Activated CD4-positive, alpha-beta T cell treated with anti-CD3 and anti-CD28 coated beads, Interleukin-2, amount 10 ng/mL, durations not matched to agents 24 days and 14 days (primary cell): Measurements from ENCODE around the gene SNX9. TPM values are rescaled to one million over a fixed set of nuclear protein-coding genes. Genes with fewer than 3 reads are reported as not detected.
A peak's percentile ranks its signal among the peaks of the same experiment; 100 is the strongest.
"Not testable (repeated sequence)": the region's sequence is repeated elsewhere in the genome, so short reads cannot be mapped to it uniquely, and the experiment has no call there.

ENCODE experiments used
- DNase-seq: peaks from one replicate; pipeline ENCODE4 v3.0.0; 2022
- H3K27ac Mint-ChIP-seq: one replicate; pipeline ENCODE4 v1.8.0; 2022; ENCODE audit warnings: mild to moderate bottlenecking, mixed read lengths
- H3K27me3 Mint-ChIP-seq: one replicate; pipeline ENCODE4 v1.8.0; 2022; ENCODE audit warnings: mixed read lengths
- H3K36me3 Mint-ChIP-seq: one replicate; pipeline ENCODE4 v1.8.0; 2022; ENCODE audit warnings: low read depth, mild to moderate bottlenecking, mixed read lengths
- H3K4me1 Mint-ChIP-seq: one replicate; pipeline ENCODE4 v1.8.0; 2021; ENCODE audit warnings: mixed read lengths
- H3K4me3 Mint-ChIP-seq: one replicate; pipeline ENCODE4 v1.8.0; 2022; ENCODE audit warnings: mild to moderate bottlenecking, moderate library complexity, mixed read lengths
- H3K9me3 Mint-ChIP-seq: one replicate; pipeline ENCODE4 v1.8.0; 2021; ENCODE audit warnings: mixed read lengths
- intact Hi-C: fragments of 100-400 bp; cut with micrococcal nuclease; formaldehyde crosslinking; loops from one replicate; pipeline ENCODE4 v1.15.1; 2023
- total RNA-seq: library from RNA; stranded (reverse); gene quantifications from 2 replicates; pipeline ENCODE4 v1.2.3, GENCODE V29; 2022

SNX9 gene
- total RNA-seq, 1 donor from 2014 or later, result 34.0 TPM

DNA sequence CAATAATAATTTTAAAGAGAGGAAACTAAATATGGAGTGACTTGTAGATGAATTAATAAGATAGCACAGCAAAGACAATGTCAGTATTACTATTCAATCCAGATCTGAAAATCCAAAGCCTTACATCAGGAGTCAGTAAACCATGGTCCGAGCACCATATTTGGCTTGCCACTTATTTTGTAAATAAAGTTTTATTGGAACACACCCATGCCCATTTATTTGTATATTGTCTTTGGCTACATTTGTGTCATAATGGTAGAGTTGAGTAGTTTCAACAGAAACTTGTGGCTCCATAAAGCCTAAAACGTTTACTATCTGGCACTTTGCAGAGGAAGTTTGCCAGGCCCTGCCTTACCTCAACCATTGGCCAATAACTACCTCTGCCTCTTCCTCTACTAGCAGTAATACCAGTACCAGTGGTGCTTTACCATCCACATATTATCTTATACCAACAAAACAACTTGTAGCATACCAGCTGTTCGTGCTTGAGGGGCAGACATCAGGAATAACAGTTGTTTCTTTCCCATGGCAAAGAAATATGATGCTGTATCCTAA is 106.8 kb downstream of the SNX9 start:
- DNase-seq, result no peak
- H3K4me1 Mint-ChIP-seq, result no peaks in the 10 kb centered on the region
- no peak overlapping the region for H3K4me3 Mint-ChIP-seq
- intact Hi-C loops, result no loop called here
- H3K9me3 Mint-ChIP-seq, result no peaks in the 10 kb centered on the region
- H3K27ac Mint-ChIP-seq, result no peak overlapping the region
- H3K27me3 Mint-ChIP-seq, result no peaks in the 10 kb centered on the region
- H3K36me3 Mint-ChIP-seq, result peaks cover 52% of the 10 kb centered on the region

DNA sequence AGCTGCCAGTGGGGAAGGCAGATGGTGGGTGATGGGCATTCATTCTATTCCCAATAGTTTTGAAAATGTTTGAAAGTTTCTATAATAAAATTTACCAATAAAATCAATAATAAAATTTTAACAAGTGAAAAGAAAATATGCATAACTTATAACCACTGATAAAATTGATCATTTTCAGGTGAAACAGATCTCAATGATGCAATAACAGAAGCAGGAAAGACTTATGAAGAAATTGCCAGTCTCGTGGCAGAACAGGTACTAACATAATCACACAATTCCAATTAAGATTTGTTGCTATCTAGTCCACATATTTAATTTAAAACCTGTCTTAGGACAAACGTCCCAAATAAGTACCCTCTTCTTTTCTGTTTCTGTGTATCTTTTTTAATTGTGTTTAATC is 112.7 kb downstream of the SNX9 start:
- no peaks in the 10 kb centered on the region for H3K9me3 Mint-ChIP-seq
- DNase-seq, result no peak
- intact Hi-C loops, result no loop called here
- peaks cover 58% of the 10 kb centered on the region for H3K36me3 Mint-ChIP-seq
- no peaks in the 10 kb centered on the region for H3K27me3 Mint-ChIP-seq
- H3K4me3 Mint-ChIP-seq, result no peak overlapping the region
- peaks cover 7% of the 10 kb centered on the region for H3K4me1 Mint-ChIP-seq
- no peak overlapping the region for H3K27ac Mint-ChIP-seq

DNA sequence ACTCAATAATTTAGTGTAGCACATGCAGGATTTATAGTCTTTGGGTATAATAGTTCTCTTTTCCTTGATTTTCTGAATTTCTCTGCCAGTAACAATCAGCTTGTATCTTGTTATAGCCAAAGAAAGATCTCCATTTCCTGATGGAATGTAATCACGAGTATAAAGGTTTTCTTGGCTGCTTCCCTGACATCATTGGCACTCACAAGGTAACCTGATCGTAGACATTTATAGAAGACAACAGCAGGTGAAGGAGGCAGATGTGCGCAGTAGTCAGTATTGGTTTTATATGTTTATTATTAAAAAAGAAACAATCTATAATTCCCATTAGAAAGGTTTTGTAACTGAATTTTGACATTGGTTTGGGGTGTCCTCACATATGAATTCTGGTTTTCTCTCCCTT is 114.3 kb downstream of the SNX9 start:
- no peak overlapping the region for H3K27ac Mint-ChIP-seq
- no peak for DNase-seq
- intact Hi-C loops, result no loop called here
- H3K27me3 Mint-ChIP-seq, result no peaks in the 10 kb centered on the region
- peaks cover 64% of the 10 kb centered on the region for H3K36me3 Mint-ChIP-seq
- no peak overlapping the region for H3K4me3 Mint-ChIP-seq
- H3K4me1 Mint-ChIP-seq, result peaks cover 8% of the 10 kb centered on the region
- no peaks in the 10 kb centered on the region for H3K9me3 Mint-ChIP-seq

DNA sequence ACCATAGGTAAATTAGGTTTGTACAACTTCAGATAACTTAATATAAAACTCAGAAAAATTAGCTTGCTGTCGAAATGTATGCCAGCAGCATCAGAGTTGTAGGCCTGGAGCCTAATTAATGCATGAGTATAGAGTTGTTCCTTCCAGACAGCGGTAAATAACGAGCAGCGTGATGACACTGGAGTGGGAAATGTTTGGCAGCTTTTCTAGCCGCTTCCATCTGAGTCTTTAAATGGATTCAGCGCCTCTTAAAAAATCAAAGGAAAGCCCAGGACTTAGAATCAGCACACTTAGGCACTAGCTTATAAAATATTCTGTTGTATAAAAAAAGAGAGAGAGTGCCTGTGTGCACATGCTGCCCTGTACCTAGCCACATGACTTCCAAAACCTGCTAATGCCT is 114.9 kb downstream of the SNX9 start:
- intact Hi-C loops, result no loop called here
- H3K27ac Mint-ChIP-seq, result no peak overlapping the region
- DNase-seq, result no peak
- no peaks in the 10 kb centered on the region for H3K9me3 Mint-ChIP-seq
- no peak overlapping the region for H3K4me3 Mint-ChIP-seq
- H3K4me1 Mint-ChIP-seq, result peaks cover 8% of the 10 kb centered on the region
- no peaks in the 10 kb centered on the region for H3K27me3 Mint-ChIP-seq
- peaks cover 64% of the 10 kb centered on the region for H3K36me3 Mint-ChIP-seq

DNA sequence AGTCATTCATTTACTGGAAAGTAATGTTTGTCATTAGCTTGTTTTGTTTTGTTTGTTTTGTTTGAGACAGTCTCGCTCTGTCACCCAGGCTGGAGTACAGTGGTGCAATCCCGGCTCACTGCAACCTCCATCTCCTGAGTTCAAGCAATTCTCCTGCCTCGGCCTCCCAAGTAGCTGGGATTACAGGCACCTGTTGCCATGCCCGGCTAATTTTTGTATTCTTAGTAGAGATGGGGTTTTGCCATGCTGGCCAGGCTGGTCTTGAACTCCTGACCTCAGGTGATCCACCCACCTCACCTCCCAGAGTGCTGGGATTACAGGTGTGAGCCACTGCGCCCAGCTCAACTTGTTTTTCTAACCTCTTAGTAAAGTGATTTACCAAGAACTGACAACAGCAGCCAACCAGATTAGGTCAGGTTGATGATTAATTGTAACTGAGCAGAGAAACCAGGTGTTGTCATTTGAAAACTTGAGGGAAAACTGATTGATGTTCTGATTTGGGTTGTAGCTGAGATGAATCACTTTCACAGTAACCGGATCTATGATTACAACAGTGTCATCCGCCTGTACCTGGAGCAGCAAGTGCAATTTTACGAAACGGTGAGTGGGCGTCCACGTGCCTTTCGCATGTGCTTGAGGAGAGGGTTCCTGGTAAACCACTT is 117.5 kb downstream of the SNX9 start:
- H3K9me3 Mint-ChIP-seq, H3K4me3 Mint-ChIP-seq, H3K27me3 Mint-ChIP-seq: not testable (repeated sequence)
- intact Hi-C loops, result loop anchor here (2.0 to 10.0 kb wide), 5 partner anchors 40 to 616 kb away; partner anchors contain the start of genes SYNJ2 and TMEM242
- peak overlapping the region; percentile 51 for H3K27ac Mint-ChIP-seq
- peaks cover 72% of the 10 kb centered on the region for H3K36me3 Mint-ChIP-seq
- peak; percentile 65 for DNase-seq
- H3K4me1 Mint-ChIP-seq, result peaks cover 19% of the 10 kb centered on the region

DNA sequence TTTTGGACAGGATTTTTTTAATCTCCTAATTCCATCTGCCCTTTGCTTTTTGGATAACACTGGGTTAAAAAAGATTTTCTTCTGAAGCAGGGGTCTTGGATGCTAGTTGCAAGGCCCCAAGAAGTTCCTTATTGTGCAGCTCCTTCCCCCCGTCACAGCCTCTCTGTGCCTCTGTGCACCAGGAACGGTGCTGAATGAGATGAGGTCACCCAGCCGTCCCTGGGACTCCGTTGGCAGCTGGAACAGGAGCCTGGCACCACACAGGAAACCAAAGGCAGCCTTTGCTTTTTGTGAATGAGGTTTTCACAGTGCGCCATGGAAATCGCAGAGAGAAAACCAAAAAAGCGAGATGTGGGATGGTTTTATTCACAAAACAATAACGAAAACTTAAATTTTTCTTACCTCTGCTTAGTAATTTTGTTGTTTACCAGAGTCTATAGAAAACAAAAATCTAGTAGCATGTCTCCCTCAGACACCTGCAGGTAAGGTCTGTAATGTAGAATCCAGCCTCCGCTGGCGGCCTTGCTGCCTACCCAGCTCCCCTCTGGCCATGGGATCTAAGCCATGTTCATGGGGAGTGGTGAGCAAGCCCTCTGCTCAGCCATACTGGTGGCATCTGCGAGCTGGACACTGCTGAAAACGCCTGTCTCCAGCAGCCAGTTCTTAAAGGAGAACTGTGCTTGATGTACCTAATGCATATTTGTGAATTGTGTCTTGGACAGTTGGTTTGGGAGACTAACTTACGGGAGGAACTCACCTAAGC is 118.2 kb downstream of the SNX9 start:
- Mint-ChIP-seq H3K9me3 (no peaks in the 10 kb centered on the region), H3K4me1 (peaks cover 25% of the 10 kb centered on the region)

DNA sequence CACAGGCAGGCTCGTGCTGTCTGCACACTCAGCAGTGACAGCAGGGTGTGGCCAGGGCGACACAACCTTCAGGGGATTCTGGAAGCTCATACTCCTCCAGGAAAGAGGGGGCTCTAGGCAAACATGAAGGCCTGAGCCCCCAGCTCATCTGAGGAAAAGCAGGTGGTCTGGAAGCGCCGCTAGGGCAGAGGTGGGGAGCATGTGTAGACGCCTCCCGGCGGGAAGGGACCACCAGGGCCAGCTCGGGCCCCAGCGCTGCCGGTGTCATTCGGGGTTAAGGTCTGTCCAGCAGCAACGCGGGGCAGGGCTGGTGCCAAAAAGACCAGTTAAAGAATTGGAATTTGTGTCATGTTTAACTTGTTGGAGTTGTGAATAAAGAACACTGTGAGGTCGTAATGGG is 119.3 kb downstream of the SNX9 start:
- intact Hi-C loops, result loop anchor here (10.0 kb wide), 2 partner anchors 478 to 618 kb away; partner anchors contain the start of gene TMEM242
- peaks cover 29% of the 10 kb centered on the region for H3K4me1 Mint-ChIP-seq
- H3K27ac Mint-ChIP-seq, result no peak overlapping the region
- no peaks in the 10 kb centered on the region for H3K27me3 Mint-ChIP-seq
- peak; percentile 49 for DNase-seq
- H3K9me3 Mint-ChIP-seq, result no peaks in the 10 kb centered on the region
- H3K36me3 Mint-ChIP-seq, result peaks cover 75% of the 10 kb centered on the region
- no peak overlapping the region for H3K4me3 Mint-ChIP-seq

More for the DNA sequence above, 118.2 kb downstream of the SNX9 start:
- Mint-ChIP-seq H3K27me3 (no peaks in the 10 kb centered on the region), H3K36me3 (peaks cover 74% of the 10 kb centered on the region), H3K27ac (no peak overlapping the region), H3K4me3 (no peak overlapping the region)
- DNase-seq, result peak; percentile 52
- intact Hi-C loops, result loop anchor here (2.0 to 10.0 kb wide), 5 partner anchors 40 to 616 kb away; partner anchors contain the start of genes SYNJ2 and TMEM242

DNA sequence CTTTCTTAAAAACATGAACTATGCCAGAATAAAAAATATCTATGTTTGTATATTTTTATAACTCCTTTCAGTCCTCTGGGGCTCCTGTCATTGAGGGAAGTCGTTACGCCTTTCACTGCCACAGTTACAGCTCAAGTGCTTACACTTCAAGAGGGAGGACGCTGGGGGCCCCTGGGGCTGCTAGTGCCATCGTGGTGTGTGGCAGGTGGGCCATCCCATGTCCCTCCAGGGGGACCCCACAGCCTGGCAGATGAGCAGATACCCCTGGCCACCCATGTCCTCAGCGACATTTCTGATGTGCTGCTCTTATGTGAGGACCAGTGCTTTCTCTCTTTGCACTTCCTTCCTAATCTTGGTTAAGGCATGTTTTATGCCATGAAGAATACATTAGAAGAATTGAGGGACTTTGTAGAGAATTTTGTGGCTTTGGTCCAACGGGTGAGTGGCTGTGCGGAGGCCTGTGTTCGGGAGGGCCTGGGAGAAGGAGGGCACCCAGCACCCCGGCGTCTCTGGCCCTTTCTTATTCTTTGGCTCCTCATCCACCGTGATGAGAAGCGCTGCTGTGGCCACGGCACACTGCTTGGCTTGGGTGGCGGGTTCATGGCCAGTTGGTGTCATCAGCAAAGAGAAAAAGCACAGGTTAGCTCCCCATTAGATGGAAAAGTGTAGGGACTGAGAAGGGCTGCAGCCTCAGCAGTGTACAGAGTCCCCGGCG is 120.4 kb downstream of the SNX9 start:
- H3K4me3 Mint-ChIP-seq, result no peak overlapping the region
- no peak overlapping the region for H3K27ac Mint-ChIP-seq
- H3K9me3 Mint-ChIP-seq, result no peaks in the 10 kb centered on the region
- H3K4me1 Mint-ChIP-seq, result peaks cover 30% of the 10 kb centered on the region
- intact Hi-C loops, result loop anchor here (10.0 kb wide), 2 partner anchors 479 to 619 kb away; partner anchors contain the start of gene TMEM242
- H3K36me3 Mint-ChIP-seq, result peaks cover 70% of the 10 kb centered on the region
- H3K27me3 Mint-ChIP-seq, result no peaks in the 10 kb centered on the region
- no peak for DNase-seq

DNA sequence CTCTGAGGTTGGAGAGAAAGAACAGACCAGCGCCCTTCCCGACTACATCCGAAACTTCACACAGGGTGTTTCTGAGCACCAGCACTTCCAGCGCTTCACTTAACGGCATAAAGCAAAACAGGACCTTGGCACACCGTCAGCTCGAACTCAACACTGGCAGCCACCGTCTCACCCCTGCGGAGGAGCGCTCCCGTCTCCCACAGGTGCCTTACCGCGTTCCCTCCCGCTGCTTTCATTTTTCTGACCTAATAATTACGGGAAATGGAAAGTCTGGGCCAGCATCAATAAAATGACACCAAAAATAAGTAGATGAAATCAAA is 120.9 kb downstream of the SNX9 start:
- H3K27me3 Mint-ChIP-seq, result no peaks in the 10 kb centered on the region
- no peak overlapping the region for H3K4me3 Mint-ChIP-seq
- intact Hi-C loops, result loop anchor here (2.0 to 10.0 kb wide), 3 partner anchors 179 to 619 kb away; partner anchors contain the start of gene TMEM242
- DNase-seq, result no peak
- peaks cover 30% of the 10 kb centered on the region for H3K4me1 Mint-ChIP-seq
- H3K36me3 Mint-ChIP-seq, result peaks cover 66% of the 10 kb centered on the region
- H3K27ac Mint-ChIP-seq, result no peak overlapping the region
- no peaks in the 10 kb centered on the region for H3K9me3 Mint-ChIP-seq

DNA sequence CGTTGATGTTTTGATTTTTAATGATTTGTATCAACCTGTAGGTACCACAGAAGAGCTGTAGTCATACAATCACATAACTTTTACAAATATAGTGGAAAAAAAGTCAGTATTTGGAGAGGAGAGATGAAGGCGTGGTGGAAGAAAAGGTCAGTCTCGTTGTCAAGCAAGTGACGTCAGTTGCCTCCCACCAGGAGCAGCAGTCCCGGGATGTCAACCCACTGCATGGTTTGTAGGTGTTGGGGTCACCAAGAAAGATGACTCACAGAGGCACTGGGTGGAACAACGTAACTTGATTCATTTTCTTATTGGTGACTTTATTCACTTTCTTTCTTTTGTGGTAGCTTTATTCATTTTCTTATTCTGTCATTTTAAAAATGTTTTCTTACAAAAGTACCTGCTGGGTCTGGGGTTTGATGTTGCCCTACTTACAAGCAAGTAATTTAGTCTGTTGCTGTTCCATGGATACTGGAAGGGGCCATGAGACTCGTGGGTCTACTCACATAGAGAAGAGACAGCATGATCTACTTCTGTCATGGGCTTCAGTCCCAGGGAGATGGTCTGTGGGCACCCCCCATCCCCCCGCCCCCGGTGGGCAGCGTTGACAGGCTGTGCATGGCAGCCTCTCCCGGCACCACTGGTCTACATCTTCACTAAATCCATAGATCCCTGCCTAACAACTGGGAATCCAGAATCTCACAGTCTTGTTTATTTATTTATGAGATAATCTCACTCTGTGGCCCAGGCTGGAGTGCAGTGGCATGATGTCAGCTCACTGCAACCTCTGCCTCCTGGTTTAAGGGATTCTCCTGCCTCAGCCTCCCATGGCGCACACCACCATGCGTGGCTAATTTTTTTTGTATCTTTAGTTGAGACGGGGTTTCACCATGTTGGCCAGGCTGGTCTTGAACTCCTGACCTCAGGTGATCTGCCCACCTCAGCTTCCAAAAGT is 122.2 kb downstream of the SNX9 start:
- Mint-ChIP-seq H3K4me1 (peaks cover 27% of the 10 kb centered on the region), H3K27me3 (peaks cover 4% of the 10 kb centered on the region), H3K9me3 (peaks cover 3% of the 10 kb centered on the region), H3K36me3 (peaks cover 58% of the 10 kb centered on the region), H3K27ac (peak overlapping the region; percentile 68), H3K4me3 (peak overlapping the region; percentile 42)
- intact Hi-C loops, result loop anchor here (1.0 to 10.0 kb wide), 6 partner anchors 17 to 620 kb away; partner anchors contain the start of gene TMEM242
- DNase-seq, result no peak

DNA sequence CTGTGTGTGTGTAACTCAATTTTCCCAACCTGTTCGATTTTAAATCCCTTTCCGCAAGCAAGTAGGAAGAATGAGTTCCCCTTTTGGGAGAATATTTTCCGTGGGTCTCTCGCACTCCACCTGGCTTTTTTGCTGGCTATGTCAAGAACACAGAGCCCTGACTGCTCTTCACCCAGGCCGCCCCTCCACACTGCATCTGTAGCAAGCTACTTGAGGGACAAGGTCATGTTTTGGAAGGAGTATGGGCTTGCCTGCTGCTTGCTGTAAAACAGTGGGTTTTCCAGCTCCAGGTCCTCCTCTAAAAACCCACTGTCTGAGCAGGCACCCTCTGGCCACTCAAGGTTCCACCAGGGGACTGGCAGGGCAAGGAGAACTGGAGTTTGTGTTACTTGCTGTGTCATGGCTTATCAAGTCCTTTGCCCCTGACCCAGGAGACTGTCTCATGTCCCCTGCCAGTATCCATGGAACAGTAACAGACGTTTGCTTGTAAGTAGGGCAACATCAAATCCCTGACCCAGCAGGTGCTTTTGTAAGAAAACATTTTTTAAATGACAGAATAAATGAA is 123.1 kb downstream of the SNX9 start:
- intact Hi-C loops, result loop anchor here (5.0 to 10.0 kb wide), 4 partner anchors 59 to 621 kb away; partner anchors contain the start of gene TMEM242
- H3K27me3 Mint-ChIP-seq, result peaks cover 11% of the 10 kb centered on the region
- H3K27ac Mint-ChIP-seq, result peak overlapping the region; percentile 71
- H3K4me3 Mint-ChIP-seq, result no peak overlapping the region
- DNase-seq, result no peak
- peaks cover 3% of the 10 kb centered on the region for H3K9me3 Mint-ChIP-seq
- H3K36me3 Mint-ChIP-seq, result peaks cover 50% of the 10 kb centered on the region
- H3K4me1 Mint-ChIP-seq, result peaks cover 21% of the 10 kb centered on the region

DNA sequence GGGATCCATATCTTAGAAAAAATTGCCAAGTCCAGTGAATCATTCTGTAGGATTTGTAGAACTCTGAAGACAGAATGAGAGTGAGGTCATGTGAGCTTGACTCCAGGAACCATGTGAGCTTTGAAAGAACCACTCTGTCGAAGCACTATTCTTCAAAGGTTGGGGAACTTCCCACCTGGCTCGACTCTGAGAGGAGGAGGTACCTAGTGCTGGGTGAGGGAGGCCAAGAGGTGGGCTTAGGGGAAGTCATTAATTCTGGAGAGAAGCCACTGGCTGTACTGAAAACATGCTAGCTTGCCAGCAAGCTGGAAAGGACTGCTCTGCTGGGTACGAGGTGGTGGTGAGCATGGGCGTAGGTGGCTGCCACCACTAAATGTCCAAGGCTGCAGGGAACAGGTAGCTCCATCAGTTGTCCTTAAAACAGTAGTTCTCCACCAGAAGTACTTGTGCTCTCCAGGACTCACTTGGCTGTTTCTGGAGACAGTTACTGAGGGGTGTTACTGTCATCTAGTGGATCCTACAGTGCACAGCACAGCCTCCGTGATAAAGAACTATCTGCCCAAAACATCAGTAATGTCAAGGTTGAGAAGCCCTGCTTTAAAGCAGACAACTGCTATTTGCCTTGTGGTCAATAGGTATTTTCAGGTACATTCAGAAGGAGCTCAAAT is 124.0 kb downstream of the SNX9 start:
- H3K9me3 Mint-ChIP-seq, result peaks cover 3% of the 10 kb centered on the region
- no peak overlapping the region for H3K27ac Mint-ChIP-seq
- H3K4me1 Mint-ChIP-seq, result peaks cover 21% of the 10 kb centered on the region
- peaks cover 42% of the 10 kb centered on the region for H3K36me3 Mint-ChIP-seq
- H3K27me3 Mint-ChIP-seq, result peaks cover 11% of the 10 kb centered on the region
- intact Hi-C loops, result loop anchor here (5.0 to 10.0 kb wide), 4 partner anchors 60 to 622 kb away; partner anchors contain the start of gene TMEM242
- no peak overlapping the region for H3K4me3 Mint-ChIP-seq
- DNase-seq, result peak; percentile 68
